ENCODE results near the gene NDUFA8.

The NDUFA8 gene

GRCh38 chr9:122134822-122135528, 24.6 kb downstream of the NDUFA8 start:
- DNase-seq = no peak

GRCh38 chr9:122133984-122134535, 25.5 kb downstream of the NDUFA8 start:
- no peak for DNase-seq

- DNase-seq = no peak
Observed at GRCh38 chr9:122133263-122133983, 26.2 kb downstream of the NDUFA8 start.

GRCh38 chr9:122132539-122132938, 27.0 kb downstream of the NDUFA8 start:
- DNase-seq = no peak

GRCh38 chr9:122131401-122132001, 28.1 kb downstream of the NDUFA8 start:
- no peak for DNase-seq

GRCh38 chr9:122130837-122131236, 28.7 kb downstream of the NDUFA8 start:
- no peak for DNase-seq

- no peak for DNase-seq
Observed at GRCh38 chr9:122129969-122130368, 29.6 kb downstream of the NDUFA8 start.

- DNase-seq = no peak
Observed at GRCh38 chr9:122128969-122129343, 30.6 kb downstream of the NDUFA8 start.

- no peak for DNase-seq
Observed at GRCh38 chr9:122128007-122128968, 31.3 kb downstream of the NDUFA8 start.

- DNase-seq = no peak
Observed at GRCh38 chr9:122127396-122127798, 32.2 kb downstream of the NDUFA8 start.

GRCh38 chr9:122126331-122127261, 33.0 kb downstream of the NDUFA8 start:
- no peak for DNase-seq

GRCh38 chr9:122125509-122126330, 33.9 kb downstream of the NDUFA8 start:
- DNase-seq = no peak

- no peak for DNase-seq
Observed at GRCh38 chr9:122125158-122125508, 34.4 kb downstream of the NDUFA8 start.

GRCh38 chr9:122124528-122124927, 35.1 kb downstream of the NDUFA8 start:
- no peak for DNase-seq

GRCh38 chr9:122124048-122124447, 35.5 kb downstream of the NDUFA8 start:
- no peak for DNase-seq

GRCh38 chr9:122122903-122123632, 36.5 kb downstream of the NDUFA8 start:
- no peak for DNase-seq

- no peak for DNase-seq
Observed at GRCh38 chr9:122122468-122122867, 37.1 kb downstream of the NDUFA8 start.

- DNase-seq = no peak
Observed at GRCh38 chr9:122121931-122122330, 37.6 kb downstream of the NDUFA8 start.

GRCh38 chr9:122121391-122121790, 38.2 kb downstream of the NDUFA8 start:
- DNase-seq = no peak
